PFSK-1 (cell line): ENCODE data around the gene NTM.

ENCODE experiments used
- FOXP2 ChIP-seq: optimal IDR thresholded peaks from 2 replicates; pipeline ENCODE3; 2011; ENCODE audit warnings: borderline replicate concordance, control low read depth, inconsistent platforms; ENCODE audit not compliant: insufficient read depth; ENCODE audit errors: extremely low read length, extremely low read depth
- POLR2AphosphoS5 ChIP-seq: IDR thresholded peaks from 2 replicates; pipeline ENCODE4 v1.6.1; 2012; ENCODE audit warnings: low read depth, mild to moderate bottlenecking, control low read depth, low read length, moderate library complexity
- REST ChIP-seq, 2 experiments: IDR thresholded peaks; 2 replicates each; pipeline versions ENCODE4 v1.6.1 to v1.8.0; 2011 to 2012; ENCODE audit warnings: low read depth in 2 of 2, low read length in 2 of 2, control low read depth in 1 of 2, inconsistent platforms in 1 of 2, mild to moderate bottlenecking in 1 of 2, moderate library complexity in 1 of 2; ENCODE audit not compliant: insufficient read depth in 1 of 2
- SIN3A ChIP-seq: IDR thresholded peaks from 2 replicates; pipeline ENCODE4 v1.6.1; 2012; ENCODE audit warnings: mild to moderate bottlenecking, low read length, moderate library complexity, borderline replicate concordance; ENCODE audit not compliant: insufficient read depth
- TAF1 ChIP-seq: IDR thresholded peaks from 2 replicates; pipeline ENCODE4 v1.6.1; 2012; ENCODE audit warnings: low read length, control low read depth, borderline replicate concordance; ENCODE audit not compliant: insufficient read depth

Gene NTM

GRCh38 chr11:131583421-131583820 is 213.0 kb downstream of the NTM start:
- TF ChIP-seq FOXP2: no peak
- TF ChIP-seq REST (IDR thresholded peaks at IDR 0.05; ENCODE audit: insufficient read depth in 1 of 2, low read depth in 2 of 2, low read length in 2 of 2): no peak
- no peak for TF ChIP-seq POLR2AphosphoS5
- no peak for TF ChIP-seq SIN3A
- TF ChIP-seq TAF1: no peak

GRCh38 chr11:131583938-131584337 is 213.5 kb downstream of the NTM start:
- TF ChIP-seq TAF1 (no peak), SIN3A (no peak), REST (IDR thresholded peaks at IDR 0.05; ENCODE audit: insufficient read depth in 1 of 2, low read depth in 2 of 2, low read length in 2 of 2) (no peak), POLR2AphosphoS5 (no peak), FOXP2 (no peak)

GRCh38 chr11:131584785-131585592 is 214.6 kb downstream of the NTM start:
- no peak for TF ChIP-seq TAF1
- TF ChIP-seq SIN3A: no peak
- TF ChIP-seq FOXP2: no peak
- no peak for TF ChIP-seq REST (IDR thresholded peaks at IDR 0.05; ENCODE audit: insufficient read depth in 1 of 2, low read depth in 2 of 2, low read length in 2 of 2)
- TF ChIP-seq POLR2AphosphoS5: no peak

GRCh38 chr11:131588057-131588456 is 217.6 kb downstream of the NTM start:
- TF ChIP-seq FOXP2 (no peak), TAF1 (no peak), REST (IDR thresholded peaks at IDR 0.05; ENCODE audit: insufficient read depth in 1 of 2, low read depth in 2 of 2, low read length in 2 of 2) (no peak), SIN3A (no peak), POLR2AphosphoS5 (no peak)

GRCh38 chr11:131591051-131591461 is 220.6 kb downstream of the NTM start:
- no peak for TF ChIP-seq FOXP2

- TF ChIP-seq TAF1 (no peak), POLR2AphosphoS5 (no peak), REST (IDR thresholded peaks at IDR 0.05; ENCODE audit: insufficient read depth in 1 of 2, low read depth in 2 of 2, low read length in 2 of 2) (no peak), SIN3A (no peak), FOXP2 (no peak)
Observed at GRCh38 chr11:131592152-131592551, 221.7 kb downstream of the NTM start.
